Measurements from ENCODE around the gene ARHGEF28.
A peak's percentile ranks its signal among the peaks of the same experiment; 100 is the strongest.

ARHGEF28 gene

DNA sequence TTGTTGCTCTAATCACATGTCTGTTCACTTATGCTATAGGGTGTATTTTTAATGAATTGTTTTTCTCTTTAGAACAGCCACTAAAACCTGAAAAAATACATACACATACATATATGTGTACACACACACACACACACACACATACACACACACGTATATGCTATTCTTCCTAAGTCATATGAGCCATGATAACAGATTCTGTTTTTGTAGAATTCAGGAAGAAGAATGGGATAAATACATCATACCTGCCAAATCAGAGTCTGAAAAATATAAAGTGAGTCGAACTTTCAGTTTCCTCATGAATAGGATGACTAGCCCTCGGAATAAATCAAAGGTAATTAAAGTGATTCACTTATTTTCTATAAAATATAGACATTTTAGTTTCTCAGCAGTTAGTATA lies 231.4 kb downstream of the ARHGEF28 start:
- no peak overlapping the region for H3K4me3 ChIP-seq (ENCODE audit: low read depth, low read length)
- TF ChIP-seq MYC (IDR thresholded peaks at IDR 0.05; ENCODE audit: low read depth, low read length): no peak
- no peak for DNase-seq (ENCODE audit: low read depth)

DNA sequence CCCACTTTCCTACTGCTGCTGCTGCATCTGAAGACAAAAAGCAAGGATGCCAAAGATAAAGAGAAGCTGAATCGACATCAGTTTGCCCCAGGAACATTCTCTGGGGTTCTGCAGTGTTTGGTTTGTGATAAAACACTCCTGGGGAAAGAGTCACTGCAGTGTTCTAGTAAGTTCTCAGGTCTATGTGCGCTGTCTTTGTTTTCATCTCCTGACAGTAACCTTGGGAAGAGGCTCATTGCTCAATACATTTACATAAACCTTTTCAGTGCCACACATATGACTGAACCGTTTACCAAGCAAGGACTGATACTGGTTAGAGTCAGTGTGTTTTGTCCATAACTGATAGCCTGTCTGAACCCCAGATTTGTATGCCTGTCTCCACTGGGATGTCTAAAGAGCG lies 232.1 kb downstream of the ARHGEF28 start:
- no peak overlapping the region for H3K4me3 ChIP-seq (ENCODE audit: low read depth, low read length)
- TF ChIP-seq POLR2A (IDR thresholded peaks at IDR 0.05; ENCODE audit: extremely low read depth, insufficient read length): no peak
- TF ChIP-seq, protein P1, sequence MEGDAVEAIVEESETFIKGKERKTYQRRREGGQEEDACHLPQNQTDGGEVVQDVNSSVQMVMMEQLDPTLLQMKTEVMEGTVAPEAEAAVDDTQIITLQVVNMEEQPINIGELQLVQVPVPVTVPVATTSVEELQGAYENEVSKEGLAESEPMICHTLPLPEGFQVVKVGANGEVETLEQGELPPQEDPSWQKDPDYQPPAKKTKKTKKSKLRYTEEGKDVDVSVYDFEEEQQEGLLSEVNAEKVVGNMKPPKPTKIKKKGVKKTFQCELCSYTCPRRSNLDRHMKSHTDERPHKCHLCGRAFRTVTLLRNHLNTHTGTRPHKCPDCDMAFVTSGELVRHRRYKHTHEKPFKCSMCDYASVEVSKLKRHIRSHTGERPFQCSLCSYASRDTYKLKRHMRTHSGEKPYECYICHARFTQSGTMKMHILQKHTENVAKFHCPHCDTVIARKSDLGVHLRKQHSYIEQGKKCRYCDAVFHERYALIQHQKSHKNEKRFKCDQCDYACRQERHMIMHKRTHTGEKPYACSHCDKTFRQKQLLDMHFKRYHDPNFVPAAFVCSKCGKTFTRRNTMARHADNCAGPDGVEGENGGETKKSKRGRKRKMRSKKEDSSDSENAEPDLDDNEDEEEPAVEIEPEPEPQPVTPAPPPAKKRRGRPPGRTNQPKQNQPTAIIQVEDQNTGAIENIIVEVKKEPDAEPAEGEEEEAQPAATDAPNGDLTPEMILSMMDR (IDR thresholded peaks at IDR 0.05; ENCODE audit: low read depth, low read length): no peak
- TF ChIP-seq MYC (IDR thresholded peaks at IDR 0.05; ENCODE audit: low read depth, low read length): no peak
- no peak for TF ChIP-seq MAX (IDR thresholded peaks at IDR 0.05; ENCODE audit: low read depth, low read length)
- no peak for DNase-seq (ENCODE audit: low read depth)

DNA sequence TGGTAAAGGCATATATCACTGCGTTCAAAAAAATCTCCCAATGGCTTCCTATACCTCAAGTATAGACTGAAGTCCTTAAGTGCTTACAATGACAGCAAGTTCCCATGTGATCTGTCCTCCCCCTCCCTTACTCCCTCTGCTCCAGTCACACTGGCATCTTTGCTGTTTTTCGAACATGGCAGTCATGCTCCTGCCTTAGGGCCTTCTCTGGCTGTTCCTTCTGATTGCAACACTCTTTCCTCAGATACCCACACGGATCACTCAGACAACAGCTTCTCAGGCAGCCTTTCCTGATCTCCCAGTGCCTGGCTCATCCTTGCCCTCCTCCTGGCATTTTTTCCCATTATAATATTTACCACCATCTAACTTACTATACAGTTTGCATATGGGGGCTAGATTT lies 232.8 kb downstream of the ARHGEF28 start:
- H3K4me3 ChIP-seq (ENCODE audit: low read depth, low read length): no peak overlapping the region
- no peak for DNase-seq (ENCODE audit: low read depth)
- TF ChIP-seq, protein P1 (IDR thresholded peaks at IDR 0.05; ENCODE audit: low read depth, low read length): no peak
- no peak for TF ChIP-seq MAX (IDR thresholded peaks at IDR 0.05; ENCODE audit: low read depth, low read length)
- no peak for TF ChIP-seq POLR2A (IDR thresholded peaks at IDR 0.05; ENCODE audit: extremely low read depth, insufficient read length)

DNA sequence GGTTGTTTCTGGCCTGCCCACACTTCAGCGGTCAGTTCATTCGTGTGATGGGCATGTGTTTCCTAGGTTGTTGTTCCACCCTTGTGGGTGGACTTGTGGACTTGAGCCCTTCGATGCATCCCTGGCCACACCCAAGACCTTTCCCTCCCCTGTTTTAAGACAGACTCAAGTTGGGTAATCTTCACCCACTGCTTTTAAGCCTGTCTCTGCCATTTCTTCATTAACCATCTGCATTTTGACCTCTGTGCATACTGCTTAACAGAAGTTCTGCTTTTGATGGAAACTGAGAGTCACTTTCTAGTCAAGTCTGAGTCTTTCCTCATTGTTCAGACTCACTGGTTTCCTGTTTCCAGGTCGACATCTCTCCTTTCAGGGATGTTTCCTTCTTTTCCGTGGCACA lies 233.7 kb downstream of the ARHGEF28 start:
- TF ChIP-seq POLR2A (IDR thresholded peaks at IDR 0.05; ENCODE audit: extremely low read depth, insufficient read length): no peak
- no peak for TF ChIP-seq MAX (IDR thresholded peaks at IDR 0.05; ENCODE audit: low read depth, low read length)
- no peak for TF ChIP-seq MYC (IDR thresholded peaks at IDR 0.05; ENCODE audit: low read depth, low read length)
- TF ChIP-seq, protein P1 (IDR thresholded peaks at IDR 0.05; ENCODE audit: low read depth, low read length): no peak
- peak; percentile 65 for DNase-seq (ENCODE audit: low read depth)
- H3K4me3 ChIP-seq (ENCODE audit: low read depth, low read length): no peak overlapping the region

DNA sequence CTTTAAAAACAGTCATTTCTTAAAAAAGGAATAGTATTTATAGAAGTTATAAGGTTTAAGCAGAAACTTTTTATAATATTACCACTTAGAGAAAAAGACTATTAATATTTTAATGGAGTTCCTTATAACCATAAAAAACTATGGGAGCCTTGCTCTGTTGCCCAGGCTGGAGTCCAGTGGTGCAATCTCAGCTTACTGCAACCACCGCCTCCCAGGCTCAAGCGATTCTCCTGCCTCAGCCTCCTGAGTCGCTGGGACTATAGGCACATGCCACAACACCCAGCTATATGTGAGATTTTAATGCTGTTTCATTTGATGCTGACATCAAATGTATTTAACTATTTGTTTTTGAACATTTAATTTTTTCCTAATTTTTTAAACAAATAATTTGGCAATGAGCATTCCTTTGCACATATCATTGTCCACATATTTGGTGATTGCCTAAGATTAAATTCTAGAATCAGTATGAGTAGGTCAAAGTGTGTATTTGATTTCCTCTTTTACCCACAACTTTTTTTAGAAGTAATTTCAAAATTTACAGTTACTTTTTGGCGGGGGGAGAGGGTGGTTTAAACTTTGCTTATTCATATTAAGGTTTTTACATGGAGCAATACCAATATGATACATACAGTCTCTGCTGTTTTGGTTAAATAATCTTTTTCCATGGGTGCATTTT lies 235.5 kb downstream of the ARHGEF28 start:
- TF ChIP-seq, protein P1 (IDR thresholded peaks at IDR 0.05; ENCODE audit: low read depth, low read length): no peak
- TF ChIP-seq MYC (IDR thresholded peaks at IDR 0.05; ENCODE audit: low read depth, low read length): no peak
- TF ChIP-seq POLR2A (IDR thresholded peaks at IDR 0.05; ENCODE audit: extremely low read depth, insufficient read length): no peak
- no peak overlapping the region for H3K4me3 ChIP-seq (ENCODE audit: low read depth, low read length)
- peak; percentile 41 for DNase-seq (ENCODE audit: low read depth)

GRCh38 chr5:73862796-73863195 lies 236.8 kb downstream of the ARHGEF28 start:
- TF ChIP-seq MYC (IDR thresholded peaks at IDR 0.05; ENCODE audit: low read depth, low read length): no peak
- no peak for TF ChIP-seq MAX (IDR thresholded peaks at IDR 0.05; ENCODE audit: low read depth, low read length)
- TF ChIP-seq, protein P1 (IDR thresholded peaks at IDR 0.05; ENCODE audit: low read depth, low read length): no peak
- TF ChIP-seq POLR2A (IDR thresholded peaks at IDR 0.05; ENCODE audit: extremely low read depth, insufficient read length): no peak
- no peak for DNase-seq (ENCODE audit: low read depth)
- no peak overlapping the region for H3K4me3 ChIP-seq (ENCODE audit: low read depth, low read length)

All from NB4 (cell line).